OCI-LY3 (cell line): Measurements from ENCODE around the gene TCERG1L.

Experiments used
- H2AFZ ChIP-seq: fragments of 200-600, 300-600 bp; shearing (Covaris generic); 2 replicates; pipeline ENCODE4 v1.6.0; 2014; ENCODE audit warnings: antibody characterized with exemption, low read depth, low read length
- H3K27ac ChIP-seq: fragments of 200-600, 300-600 bp; sonication (generic); 2 replicates; pipeline ENCODE4 v1.5.1; 2014; ENCODE audit warnings: mild to moderate bottlenecking, low read length, moderate library complexity, mixed read lengths
- H3K27me3 ChIP-seq: fragments of 200-600, 300-600 bp; sonication (generic); 2 replicates; pipeline ENCODE4 v1.6.1; 2014; ENCODE audit warnings: low read depth, low read length, mixed read lengths
- H3K36me3 ChIP-seq: fragments of 200-600, 300-600 bp; sonication (generic); replicated peaks from 2 replicates; pipeline ENCODE3; 2014; ENCODE audit warnings: low read depth, low read length, mixed read lengths
- H3K4me1 ChIP-seq: fragments of 300-600, 200-600 bp; sonication (generic); 2 replicates; pipeline ENCODE4 v1.6.1; 2014; ENCODE audit warnings: low read length, mixed read lengths
- H3K4me2 ChIP-seq: fragments of 200-600, 300-600 bp; sonication (generic); 2 replicates; pipeline ENCODE4 v1.6.1; 2014; ENCODE audit warnings: low read length, mixed read lengths
- H3K4me3 ChIP-seq: fragments of 300-600, 200-600 bp; sonication (generic); 2 replicates; pipeline ENCODE4 v1.5.1; 2014; ENCODE audit warnings: antibody characterized with exemption, mild to moderate bottlenecking, low read length, moderate library complexity
- H3K79me2 ChIP-seq: fragments of 300-600, 200-600 bp; shearing (Covaris generic); 2 replicates; pipeline ENCODE4 v1.6.1; 2014; ENCODE audit warnings: mild to moderate bottlenecking, low read length, mixed read lengths
- H3K9ac ChIP-seq: fragments of 300-600, 200-600 bp; shearing (Covaris generic); 2 replicates; pipeline ENCODE4 v1.6.0; 2014; ENCODE audit warnings: mild to moderate bottlenecking, low read length, moderate library complexity
- H3K9me3 ChIP-seq: fragments of 200-600, 300-600 bp; shearing (Covaris generic); 2 replicates; pipeline ENCODE4 v1.6.1; 2014; ENCODE audit warnings: low read length, mixed read lengths; ENCODE audit not compliant: insufficient read depth
- H4K20me1 ChIP-seq: fragments of 200-600, 300-600 bp; sonication (generic); 2 replicates; pipeline ENCODE4 v1.6.1; 2016; ENCODE audit warnings: low read length, mixed read lengths; ENCODE audit not compliant: insufficient read depth
- CTCF ChIP-seq: fragments of 200-600, 300-600 bp; sonication (generic); IDR thresholded peaks from 2 replicates; pipeline ENCODE4 v1.5.1; 2014; ENCODE audit warnings: antibody characterized with exemption, low read length, low read depth
- EZH2phosphoT487 ChIP-seq: fragments of 200-600 bp; shearing (Covaris generic); IDR thresholded peaks from 2 replicates; pipeline ENCODE4 v1.6.1; 2018; ENCODE audit warnings: antibody characterized with exemption, mixed run types, low read depth

Gene TCERG1L

DNA sequence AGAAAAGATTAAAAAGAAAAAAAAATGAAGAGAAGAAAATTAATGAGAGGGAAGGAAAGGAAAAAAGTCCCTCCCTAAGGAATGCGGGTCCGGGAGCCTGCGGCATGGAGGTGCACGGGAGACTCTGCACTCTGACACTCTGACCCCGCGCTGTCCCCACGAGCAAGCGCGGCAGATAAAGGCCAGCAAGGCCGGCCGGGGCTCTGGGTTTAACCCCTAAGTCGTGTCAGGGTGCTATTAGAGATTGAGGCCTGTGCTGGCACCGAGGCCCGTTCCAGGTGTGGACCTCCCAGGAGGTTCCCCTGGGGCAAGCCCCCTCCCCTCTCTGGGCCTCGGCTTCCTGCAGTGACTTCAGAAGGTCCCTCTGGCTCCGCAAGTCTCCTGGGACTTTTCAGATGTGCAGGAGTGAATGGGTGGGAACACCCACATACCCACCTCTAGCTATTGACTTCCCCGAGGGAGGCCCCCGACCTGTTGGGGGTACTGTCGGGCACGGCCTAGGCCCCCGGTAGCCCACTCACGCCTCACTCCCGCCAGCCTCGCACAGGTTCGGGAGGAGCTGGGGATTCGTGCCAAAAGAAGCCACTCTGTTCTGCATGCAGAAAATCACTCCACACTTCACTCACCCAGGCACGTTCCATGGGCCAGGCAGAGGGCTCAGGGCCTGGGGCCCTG is 164.1 kb downstream of the TCERG1L start:
- Histone ChIP-seq H3K36me3 (no peaks in the 10 kb centered on the region), H3K4me1 (no peaks in the 10 kb centered on the region), H3K27ac (no peak overlapping the region), H3K79me2 (no peaks in the 10 kb centered on the region), H3K4me2 (no peak overlapping the region), H3K9ac (no peak overlapping the region), H3K27me3 (no peaks in the 10 kb centered on the region), H4K20me1 (no peaks in the 10 kb centered on the region), H3K4me3 (no peak overlapping the region), H2AFZ (no peak overlapping the region), H3K9me3 (no peaks in the 10 kb centered on the region)
- TF ChIP-seq CTCF (no peak), EZH2phosphoT487 (no peak)

DNA sequence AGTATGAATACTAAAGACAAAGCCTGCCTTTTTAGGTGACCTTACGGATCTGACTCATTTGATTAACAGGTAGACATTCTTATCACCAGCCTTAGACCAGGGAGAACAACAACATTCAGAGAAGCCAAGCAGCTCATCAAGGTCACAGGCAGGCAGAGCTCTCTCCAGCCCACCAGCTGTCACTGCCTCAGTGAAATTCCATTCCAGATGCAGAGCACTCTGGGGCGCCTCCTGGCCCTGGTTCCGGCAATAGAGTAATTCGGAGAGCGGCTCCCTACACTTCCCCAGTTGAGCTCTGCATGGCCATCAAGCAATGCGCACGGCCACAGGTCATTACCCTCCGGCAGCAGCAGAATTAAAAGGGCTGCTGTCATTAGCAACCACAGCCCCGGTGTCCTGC is 164.7 kb downstream of the TCERG1L start:
- Histone ChIP-seq H3K4me3 (no peak overlapping the region), H3K4me2 (no peak overlapping the region), H3K27me3 (no peaks in the 10 kb centered on the region), H3K36me3 (no peaks in the 10 kb centered on the region), H3K27ac (no peak overlapping the region), H2AFZ (no peak overlapping the region), H3K4me1 (no peaks in the 10 kb centered on the region), H4K20me1 (no peaks in the 10 kb centered on the region), H3K9ac (no peak overlapping the region), H3K9me3 (no peaks in the 10 kb centered on the region), H3K79me2 (no peaks in the 10 kb centered on the region)
- TF ChIP-seq EZH2phosphoT487 (no peak), CTCF (no peak)

- Histone ChIP-seq H3K9me3 (no peaks in the 10 kb centered on the region), H3K4me3 (no peak overlapping the region), H3K36me3 (no peaks in the 10 kb centered on the region), H3K27me3 (no peaks in the 10 kb centered on the region), H3K9ac (no peak overlapping the region), H2AFZ (no peak overlapping the region), H3K4me1 (no peaks in the 10 kb centered on the region), H3K79me2 (no peaks in the 10 kb centered on the region), H4K20me1 (no peaks in the 10 kb centered on the region), H3K27ac (no peak overlapping the region), H3K4me2 (no peak overlapping the region)
- TF ChIP-seq EZH2phosphoT487 (no peak), CTCF (no peak)
Observed at GRCh38 chr10:131145756-131146155, 165.8 kb downstream of the TCERG1L start.

GRCh38 chr10:131144711-131145375 is 166.7 kb downstream of the TCERG1L start:
- Histone ChIP-seq H3K36me3 (no peaks in the 10 kb centered on the region), H3K79me2 (no peaks in the 10 kb centered on the region), H3K4me1 (no peaks in the 10 kb centered on the region), H2AFZ (no peak overlapping the region), H3K27me3 (no peaks in the 10 kb centered on the region), H3K4me2 (no peak overlapping the region), H4K20me1 (no peaks in the 10 kb centered on the region), H3K27ac (no peak overlapping the region), H3K9me3 (no peaks in the 10 kb centered on the region), H3K9ac (no peak overlapping the region), H3K4me3 (no peak overlapping the region)
- TF ChIP-seq CTCF, result no peak
- TF ChIP-seq EZH2phosphoT487, result no peak
